Endothelial cell of umbilical vein (primary cell): ENCODE results near the gene SAMD4B. TPM values are rescaled to one million over a fixed set of nuclear protein-coding genes. Genes with fewer than 3 reads are reported as not detected.

Experiments used
- BruUV-seq: library from RNA; stranded (reverse); fragments of 400-500 nt; replicated peaks from 2 replicates; lab custom pipeline; 2021; lab: Mats Ljungman, UMichigan
- CTCF ChIA-PET: fragments of 300-600, 350-600 bp; sonication (Branson Sonifier 250); formaldehyde crosslinking; loops from one replicate; lab custom pipeline; 2021; ENCODE audit warnings: antibody characterized with exemption, inconsistent platforms; lab: Charles Lee
- POLR2A ChIA-PET: fragments of 300-600, 350-600 bp; sonication (Branson Sonifier 250); formaldehyde crosslinking; loops from one replicate; lab custom pipeline; 2021; ENCODE audit warnings: antibody characterized with exemption, inconsistent platforms; lab: Charles Lee
- DNase-seq: peaks from one replicate; pipeline ENCODE4 v3.0.0-alpha.2; 2011; ENCODE audit warnings: low read depth, low spot score
- FAIRE-seq: peaks from 2 replicates; lab custom pipeline; 2011; peaks lifted over from hg19 to GRCh38; lab: Jason Lieb, UNC
- H2AFZ ChIP-seq: 2 replicates; pipeline ENCODE4 v1.6.0; 2012; ENCODE audit warnings: low read depth, low read length, control low read depth, inconsistent platforms
- H3K27ac ChIP-seq: 2 replicates; pipeline ENCODE4 v1.5.1; 2011; ENCODE audit warnings: low read depth, mild to moderate bottlenecking, control low read depth, low read length, moderate library complexity; ENCODE audit not compliant: insufficient read depth
- H3K27me3 ChIP-seq, 2 experiments: 2 replicates each; pipeline versions ENCODE4 v1.6.0 to v1.6.1; 2011; ENCODE audit warnings: low read length in 2 of 2, mixed read lengths in 1 of 2; ENCODE audit not compliant: control insufficient read depth in 2 of 2, insufficient read depth in 2 of 2
- H3K36me3 ChIP-seq, 2 experiments: 2 replicates in 1 of 2; 3 replicates in 1 of 2; pipeline ENCODE4 v1.5.1; 2011; ENCODE audit warnings: low read length in 2 of 2, mild to moderate bottlenecking in 1 of 2, moderate library complexity in 1 of 2; ENCODE audit not compliant: control insufficient read depth in 2 of 2, insufficient read depth in 2 of 2; ENCODE audit errors: extremely low read depth in 1 of 2
- H3K4me1 ChIP-seq: 3 replicates; pipeline ENCODE4 v1.5.1; 2011; ENCODE audit warnings: mild to moderate bottlenecking, low read length; ENCODE audit not compliant: control insufficient read depth, insufficient read depth; ENCODE audit errors: extremely low read depth
- H3K4me2 ChIP-seq: 2 replicates; pipeline ENCODE4 v1.6.1; 2011; ENCODE audit warnings: low read length, control low read depth, mixed read lengths; ENCODE audit not compliant: insufficient read depth
- H3K4me3 ChIP-seq, 3 experiments: fragments of 200-600 bp in 1 of 3; sonication (generic), shearing (Covaris generic) in 1 of 3; replicated peaks in 1 of 3; 2 replicates each; pipeline ENCODE4 v1.5.1; 2011 to 2016; ENCODE audit warnings: control low read depth in 3 of 3, low read length in 3 of 3, mild to moderate bottlenecking in 2 of 3, inconsistent platforms in 1 of 3, low read depth in 1 of 3, moderate library complexity in 1 of 3; ENCODE audit not compliant: insufficient read depth in 1 of 3
- H3K79me2 ChIP-seq: 2 replicates; pipeline ENCODE4 v1.6.0; 2012; ENCODE audit warnings: low read length, inconsistent platforms; ENCODE audit not compliant: control insufficient read depth, insufficient read depth
- H3K9ac ChIP-seq: replicated peaks from 2 replicates; pipeline ENCODE3; 2011; ENCODE audit warnings: low read length, control low read depth; ENCODE audit not compliant: insufficient read depth; ENCODE audit errors: extremely low read depth
- H3K9me1 ChIP-seq: replicated peaks from 3 replicates; pipeline ENCODE4 v1.6.0; 2011; ENCODE audit warnings: mild to moderate bottlenecking, low read length; ENCODE audit not compliant: control insufficient read depth, insufficient read depth; ENCODE audit errors: extremely low read depth
- H3K9me3 ChIP-seq: replicated peaks from 2 replicates; pipeline ENCODE4 v1.5.1; 2012; ENCODE audit warnings: low read length, inconsistent platforms; ENCODE audit not compliant: control insufficient read depth, insufficient read depth
- H4K20me1 ChIP-seq: replicated peaks from 2 replicates; pipeline ENCODE3; 2011; ENCODE audit warnings: mild to moderate bottlenecking, low read length; ENCODE audit not compliant: control insufficient read depth, insufficient read depth; ENCODE audit errors: extremely low read depth
- EZH2 ChIP-seq: IDR thresholded peaks from 2 replicates; pipeline ENCODE4 v1.6.1; 2012; ENCODE audit warnings: borderline replicate concordance, low read depth, mild to moderate bottlenecking, moderate library complexity, low read length, inconsistent platforms; ENCODE audit not compliant: severe bottlenecking
- FOS ChIP-seq: IDR thresholded peaks from 2 replicates; pipeline ENCODE4 v1.6.1; 2011; ENCODE audit warnings: mild to moderate bottlenecking, low read length, moderate library complexity, borderline replicate concordance; ENCODE audit not compliant: insufficient read depth
- GATA2 ChIP-seq: IDR thresholded peaks from 2 replicates; pipeline ENCODE4 v1.7.0; 2011; ENCODE audit warnings: low read depth, mild to moderate bottlenecking, moderate library complexity, mixed read lengths, low read length; ENCODE audit not compliant: insufficient read length, insufficient read depth
- JUN ChIP-seq: IDR thresholded peaks from 2 replicates; pipeline ENCODE4 v1.6.1; 2011; ENCODE audit warnings: borderline replicate concordance, low read depth; ENCODE audit not compliant: insufficient read length, insufficient read depth
- MYC ChIP-seq: IDR thresholded peaks from one replicate; pipeline ENCODE4 v1.6.1; 2011; ENCODE audit warnings: mild to moderate bottlenecking, low read depth, low read length
- POLR2A ChIP-seq: IDR thresholded peaks from 2 replicates; pipeline ENCODE4 v1.6.1; 2012; ENCODE audit warnings: low read depth, mild to moderate bottlenecking, control low read depth, low read length
- POLR2AphosphoS5 ChIP-seq: IDR thresholded peaks from 2 replicates; pipeline ENCODE4 v1.6.1; 2012; ENCODE audit warnings: low read depth, mild to moderate bottlenecking, control low read depth, low read length, moderate library complexity; ENCODE audit not compliant: insufficient read depth
- dilution Hi-C: fragments of 300-500 bp; cut with MboI; formaldehyde crosslinking; loops from one replicate; pipeline ENCODE4 v1.15.0; 2019; ENCODE audit warnings: low sequenced_read_pairs; ENCODE audit not compliant: extremely low pct_ligation_motif_present
- intact Hi-C: fragments of 100-400 bp; cut with micrococcal nuclease; formaldehyde crosslinking; loops from one replicate; pipeline ENCODE4 v1.10.0; 2022
- polyA plus RNA-seq, 4 experiments: library from polyadenylated mRNA; depleted of rRNA in 3 of 4; stranded (reverse) in 3 of 4; unstranded in 1 of 4; fragments of >200 nt; gene quantifications; 2 replicates each; pipeline versions ENCODE4 v1.2.1 to v1.2.3, GENCODE V29; 2011 to 2012; ENCODE audit warnings: missing spikeins in 1 of 4
- total RNA-seq: library from RNA; stranded (reverse); gene quantifications from 2 replicates; pipeline ENCODE4 v1.2.3, GENCODE V29; 2021
- TF ChIP-seq, protein P1 (sequence below): IDR thresholded peaks from 2 replicates; pipeline ENCODE4 v1.6.1; 2011; ENCODE audit not compliant: insufficient read depth, insufficient read length
- TF ChIP-seq, protein P2 (sequence below), 2 donors: IDR thresholded peaks; 1 replicate in 1 of 2; 2 replicates in 1 of 2; pipeline ENCODE4 v1.5.1; 2011; ENCODE audit warnings: low read length in 2 of 2, mild to moderate bottlenecking in 2 of 2, moderate library complexity in 2 of 2, control low read depth in 1 of 2, inconsistent platforms in 1 of 2, low read depth in 1 of 2; ENCODE audit not compliant: insufficient read depth in 1 of 2; ENCODE audit errors: extremely low read depth in 1 of 2

The SAMD4B gene
- total and polyA plus RNA-seq, 2 donors (not counting 3 experiments of a cell fraction or from before 2014, with no cell fraction given): 82.1 to 84.2 TPM

DNA sequence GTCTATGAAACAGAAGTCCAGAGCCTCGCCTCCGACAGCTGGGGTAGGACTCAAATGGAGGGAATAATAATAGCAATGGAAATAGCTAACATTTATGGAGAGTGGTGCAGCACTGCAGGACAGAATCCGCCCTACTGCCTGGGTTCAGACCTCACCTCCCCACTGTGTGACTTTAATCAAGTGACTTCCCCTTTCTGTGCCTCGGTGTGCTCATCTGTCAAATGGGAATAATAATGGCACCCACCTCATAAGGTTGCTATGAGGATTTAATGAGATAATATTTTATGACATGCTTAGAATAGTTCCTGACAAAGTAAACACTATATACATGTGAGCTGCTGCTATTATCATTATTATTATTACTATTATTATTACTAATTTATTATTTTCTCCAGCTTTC, 24.7 kb upstream of the SAMD4B start:
- TF ChIP-seq POLR2A: no peak
- TF ChIP-seq, protein P1, sequence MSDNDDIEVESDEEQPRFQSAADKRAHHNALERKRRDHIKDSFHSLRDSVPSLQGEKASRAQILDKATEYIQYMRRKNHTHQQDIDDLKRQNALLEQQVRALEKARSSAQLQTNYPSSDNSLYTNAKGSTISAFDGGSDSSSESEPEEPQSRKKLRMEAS: no peak
- no peak for TF ChIP-seq EZH2
- no peak for TF ChIP-seq POLR2AphosphoS5
- Histone ChIP-seq H3K4me2 (no peak overlapping the region), H4K20me1 (no peaks in the 10 kb centered on the region), H3K9ac (no peak overlapping the region), H3K4me1 (peaks cover 5% of the 10 kb centered on the region), H3K79me2 (no peaks in the 10 kb centered on the region), H3K27ac (no peak overlapping the region), H3K4me3 (no peak overlapping the region), H3K36me3 (no peaks in the 10 kb centered on the region), H3K27me3 (peaks cover 0 to 3% of the 10 kb centered on the region in 2 experiments), H3K9me3 (no peaks in the 10 kb centered on the region), H3K9me1 (no peaks in the 10 kb centered on the region), H2AFZ (no peak overlapping the region)
- FAIRE-seq (no peak), DNase-seq (no peak)
- POLR2A ChIA-PET: interaction anchor here (0.6 kb wide), 1 partner anchor 194 kb away, joined by 3 read pairs; no protein-coding TSS in a partner anchor
- dilution Hi-C loops (no loop called here), intact Hi-C loops (no loop called here)
- no TSS peak for BruUV-seq
- CTCF ChIA-PET: no interaction called here

DNA sequence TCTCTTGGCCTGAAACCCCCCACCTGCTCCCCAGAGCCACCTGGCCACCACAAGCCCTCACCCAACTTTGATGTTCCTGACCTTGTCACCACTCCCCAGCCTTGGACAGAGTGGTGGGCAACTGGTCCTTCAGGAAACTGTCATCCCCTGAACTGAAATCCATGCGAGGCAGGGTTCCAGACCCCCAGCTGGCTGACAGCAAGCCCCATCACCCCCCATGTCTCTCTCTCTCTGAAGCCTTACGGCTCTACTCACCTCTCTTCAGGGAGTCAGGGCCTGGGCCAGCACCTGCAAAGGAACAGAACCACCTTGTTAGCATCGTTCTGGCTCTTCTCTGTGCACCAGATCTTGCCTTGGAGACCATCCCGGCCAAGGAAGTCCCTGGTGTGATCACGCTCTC, 24.1 kb upstream of the SAMD4B start:
- DNase-seq: no peak
- FAIRE-seq: no peak
- CTCF ChIA-PET: no interaction called here
- Histone ChIP-seq H3K4me3 (no peak overlapping the region), H3K9ac (no peak overlapping the region), H3K9me1 (no peaks in the 10 kb centered on the region), H3K79me2 (no peaks in the 10 kb centered on the region), H3K9me3 (no peaks in the 10 kb centered on the region), H3K27ac (no peak overlapping the region), H3K4me2 (no peak overlapping the region), H3K36me3 (no peaks in the 10 kb centered on the region), H4K20me1 (no peaks in the 10 kb centered on the region), H3K27me3 (peaks cover 0 to 3% of the 10 kb centered on the region in 2 experiments), H3K4me1 (peaks cover 5% of the 10 kb centered on the region), H2AFZ (no peak overlapping the region)
- no TSS peak for BruUV-seq
- POLR2A ChIA-PET: no interaction called here
- TF ChIP-seq POLR2A: no peak
- TF ChIP-seq GATA2: no peak
- TF ChIP-seq MYC: no peak
- TF ChIP-seq JUN: no peak
- no peak for TF ChIP-seq EZH2
- no peak for TF ChIP-seq POLR2AphosphoS5
- TF ChIP-seq, protein P1: no peak
- TF ChIP-seq, protein P2, sequence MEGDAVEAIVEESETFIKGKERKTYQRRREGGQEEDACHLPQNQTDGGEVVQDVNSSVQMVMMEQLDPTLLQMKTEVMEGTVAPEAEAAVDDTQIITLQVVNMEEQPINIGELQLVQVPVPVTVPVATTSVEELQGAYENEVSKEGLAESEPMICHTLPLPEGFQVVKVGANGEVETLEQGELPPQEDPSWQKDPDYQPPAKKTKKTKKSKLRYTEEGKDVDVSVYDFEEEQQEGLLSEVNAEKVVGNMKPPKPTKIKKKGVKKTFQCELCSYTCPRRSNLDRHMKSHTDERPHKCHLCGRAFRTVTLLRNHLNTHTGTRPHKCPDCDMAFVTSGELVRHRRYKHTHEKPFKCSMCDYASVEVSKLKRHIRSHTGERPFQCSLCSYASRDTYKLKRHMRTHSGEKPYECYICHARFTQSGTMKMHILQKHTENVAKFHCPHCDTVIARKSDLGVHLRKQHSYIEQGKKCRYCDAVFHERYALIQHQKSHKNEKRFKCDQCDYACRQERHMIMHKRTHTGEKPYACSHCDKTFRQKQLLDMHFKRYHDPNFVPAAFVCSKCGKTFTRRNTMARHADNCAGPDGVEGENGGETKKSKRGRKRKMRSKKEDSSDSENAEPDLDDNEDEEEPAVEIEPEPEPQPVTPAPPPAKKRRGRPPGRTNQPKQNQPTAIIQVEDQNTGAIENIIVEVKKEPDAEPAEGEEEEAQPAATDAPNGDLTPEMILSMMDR (IDR thresholded peaks at IDR 0.05; ENCODE audit: extremely low read depth in 1 of 2, insufficient read depth in 1 of 2, low read depth in 1 of 2, low read length in 2 of 2): no peak
- TF ChIP-seq FOS: no peak
- intact Hi-C loops: no loop called here
- dilution Hi-C loops: no loop called here
